Measurements from ENCODE around the gene PIP4K2C.
A peak's percentile ranks its signal among the peaks of the same experiment; 100 is the strongest.

PIP4K2C gene

GRCh38 chr12:57624441-57625220 is 33.6 kb downstream of the PIP4K2C start:
- Mint-ChIP-seq H3K4me1 (peaks cover 22% of the 10 kb centered on the region), H3K36me3 (ENCODE audit: insufficient read depth) (peaks cover 6% of the 10 kb centered on the region), H3K9me3 (no peaks in the 10 kb centered on the region), H3K27me3 (peaks cover 94% of the 10 kb centered on the region), H3K27ac (ENCODE audit: low read depth) (no peak overlapping the region), H3K4me3 (no peak overlapping the region)
- ATAC-seq (replicated peaks; ENCODE audit: extremely low read depth, poor library complexity, severe bottlenecking): no peak
- DNase-seq (ENCODE audit: low spot score in 2 of 2): no peak

- Mint-ChIP-seq H3K4me1 (peaks cover 19% of the 10 kb centered on the region), H3K4me3 (no peak overlapping the region), H3K9me3 (no peaks in the 10 kb centered on the region), H3K36me3 (ENCODE audit: insufficient read depth) (peaks cover 5% of the 10 kb centered on the region), H3K27me3 (peaks cover 91% of the 10 kb centered on the region), H3K27ac (ENCODE audit: low read depth) (no peak overlapping the region)
- no peak for ATAC-seq (replicated peaks; ENCODE audit: extremely low read depth, poor library complexity, severe bottlenecking)
- no peak for DNase-seq (ENCODE audit: low spot score in 2 of 2)
Observed at GRCh38 chr12:57625261-57626032, 34.5 kb downstream of the PIP4K2C start.

- Mint-ChIP-seq H3K36me3 (ENCODE audit: insufficient read depth) (peaks cover under 1% of the 10 kb centered on the region), H3K9me3 (no peaks in the 10 kb centered on the region), H3K27ac (ENCODE audit: low read depth) (no peak overlapping the region), H3K4me1 (peaks cover 10% of the 10 kb centered on the region), H3K27me3 (peaks cover 91% of the 10 kb centered on the region), H3K4me3 (no peak overlapping the region)
- ATAC-seq (replicated peaks; ENCODE audit: extremely low read depth, poor library complexity, severe bottlenecking): no peak
- no peak for DNase-seq (ENCODE audit: low spot score in 2 of 2)
Observed at GRCh38 chr12:57626111-57626920, 35.3 kb downstream of the PIP4K2C start.

- DNase-seq (ENCODE audit: low spot score in 2 of 2) (no peak), ATAC-seq (replicated peaks; ENCODE audit: extremely low read depth, poor library complexity, severe bottlenecking) (no peak)
- H3K4me3 Mint-ChIP-seq: no peak overlapping the region
- no peak overlapping the region for H3K27ac Mint-ChIP-seq (ENCODE audit: low read depth)
- no peaks in the 10 kb centered on the region for H3K36me3 Mint-ChIP-seq (ENCODE audit: insufficient read depth)
- H3K27me3 Mint-ChIP-seq: peaks cover 91% of the 10 kb centered on the region
- H3K9me3 Mint-ChIP-seq: no peaks in the 10 kb centered on the region
- peaks cover 7% of the 10 kb centered on the region for H3K4me1 Mint-ChIP-seq
Observed at GRCh38 chr12:57626921-57627445, 36.0 kb downstream of the PIP4K2C start.

GRCh38 chr12:57627501-57628279 is 36.7 kb downstream of the PIP4K2C start:
- no peak overlapping the region for H3K27ac Mint-ChIP-seq (ENCODE audit: low read depth)

GRCh38 chr12:57628280-57629191 is 37.5 kb downstream of the PIP4K2C start:
- H3K4me1 Mint-ChIP-seq: peaks cover 9% of the 10 kb centered on the region
- H3K4me3 Mint-ChIP-seq: peak overlapping the region; percentile 8
- no peaks in the 10 kb centered on the region for H3K9me3 Mint-ChIP-seq
- H3K36me3 Mint-ChIP-seq (ENCODE audit: insufficient read depth): no peaks in the 10 kb centered on the region
- DNase-seq (ENCODE audit: low spot score in 2 of 2) (peak in 1 of 2 donors; percentile 12), ATAC-seq (replicated peaks; ENCODE audit: extremely low read depth, poor library complexity, severe bottlenecking) (no peak)
- no peak overlapping the region for H3K27ac Mint-ChIP-seq (ENCODE audit: low read depth)
- H3K27me3 Mint-ChIP-seq: peaks cover 87% of the 10 kb centered on the region

More at GRCh38 chr12:57627501-57628279, 36.7 kb downstream of the PIP4K2C start:
- H3K36me3 Mint-ChIP-seq (ENCODE audit: insufficient read depth): no peaks in the 10 kb centered on the region
- DNase-seq (ENCODE audit: low spot score in 2 of 2) (peak in 1 of 2 donors; percentile 13), ATAC-seq (replicated peaks; ENCODE audit: extremely low read depth, poor library complexity, severe bottlenecking) (no peak)
- peaks cover 9% of the 10 kb centered on the region for H3K4me1 Mint-ChIP-seq
- H3K27me3 Mint-ChIP-seq: peaks cover 90% of the 10 kb centered on the region
- no peaks in the 10 kb centered on the region for H3K9me3 Mint-ChIP-seq
- H3K4me3 Mint-ChIP-seq: peak overlapping the region; percentile 8

- peaks cover 9% of the 10 kb centered on the region for H3K4me1 Mint-ChIP-seq
- DNase-seq (ENCODE audit: low spot score in 2 of 2) (peak in 1 of 2 donors; percentile 12), ATAC-seq (replicated peaks; ENCODE audit: extremely low read depth, poor library complexity, severe bottlenecking) (no peak)
- H3K27ac Mint-ChIP-seq (ENCODE audit: low read depth): no peak overlapping the region
- peaks cover 76% of the 10 kb centered on the region for H3K27me3 Mint-ChIP-seq
- H3K36me3 Mint-ChIP-seq (ENCODE audit: insufficient read depth): no peaks in the 10 kb centered on the region
- no peak overlapping the region for H3K4me3 Mint-ChIP-seq
- H3K9me3 Mint-ChIP-seq: no peaks in the 10 kb centered on the region
Observed at GRCh38 chr12:57629897-57630471, 39.0 kb downstream of the PIP4K2C start.

GRCh38 chr12:57630891-57631433 is 40.0 kb downstream of the PIP4K2C start:
- Mint-ChIP-seq H3K4me3 (no peak overlapping the region), H3K36me3 (ENCODE audit: insufficient read depth) (no peaks in the 10 kb centered on the region), H3K4me1 (peaks cover 9% of the 10 kb centered on the region), H3K9me3 (no peaks in the 10 kb centered on the region), H3K27ac (ENCODE audit: low read depth) (no peak overlapping the region), H3K27me3 (peaks cover 67% of the 10 kb centered on the region)
- ATAC-seq (replicated peaks; ENCODE audit: extremely low read depth, poor library complexity, severe bottlenecking) (no peak), DNase-seq (ENCODE audit: low spot score in 2 of 2) (peak in 1 of 2 donors; percentile 12)

- peaks cover 9% of the 10 kb centered on the region for H3K4me1 Mint-ChIP-seq
- H3K27ac Mint-ChIP-seq (ENCODE audit: low read depth): no peak overlapping the region
- no peak for DNase-seq (ENCODE audit: low spot score in 2 of 2)
- peaks cover 60% of the 10 kb centered on the region for H3K27me3 Mint-ChIP-seq
- no peak for ATAC-seq (replicated peaks; ENCODE audit: extremely low read depth, poor library complexity, severe bottlenecking)
- H3K36me3 Mint-ChIP-seq (ENCODE audit: insufficient read depth): no peaks in the 10 kb centered on the region
- H3K9me3 Mint-ChIP-seq: no peaks in the 10 kb centered on the region
- peak overlapping the region; percentile 25 for H3K4me3 Mint-ChIP-seq
Observed at GRCh38 chr12:57631566-57632072, 40.6 kb downstream of the PIP4K2C start.

- Mint-ChIP-seq H3K27ac (ENCODE audit: low read depth) (no peak overlapping the region), H3K4me3 (peak overlapping the region; percentile 73), H3K27me3 (peaks cover 53% of the 10 kb centered on the region), H3K36me3 (ENCODE audit: insufficient read depth) (no peaks in the 10 kb centered on the region), H3K4me1 (peaks cover 9% of the 10 kb centered on the region), H3K9me3 (no peaks in the 10 kb centered on the region)
- peak; percentile 45 for ATAC-seq (replicated peaks; ENCODE audit: extremely low read depth, poor library complexity, severe bottlenecking)
- peak in 1 of 2 donors; percentile 13 for DNase-seq (ENCODE audit: low spot score in 2 of 2)
Observed at GRCh38 chr12:57632073-57632957, 41.3 kb downstream of the PIP4K2C start.
